Measurements from ENCODE around the gene STMN1. TPM values are rescaled to one million over a fixed set of nuclear protein-coding genes. Genes with fewer than 3 reads are reported as not detected.

STMN1 gene
- total RNA-seq, 3 donors from 2014 or later: 68.0 to 94.8 (median 80.0) TPM

DNA sequence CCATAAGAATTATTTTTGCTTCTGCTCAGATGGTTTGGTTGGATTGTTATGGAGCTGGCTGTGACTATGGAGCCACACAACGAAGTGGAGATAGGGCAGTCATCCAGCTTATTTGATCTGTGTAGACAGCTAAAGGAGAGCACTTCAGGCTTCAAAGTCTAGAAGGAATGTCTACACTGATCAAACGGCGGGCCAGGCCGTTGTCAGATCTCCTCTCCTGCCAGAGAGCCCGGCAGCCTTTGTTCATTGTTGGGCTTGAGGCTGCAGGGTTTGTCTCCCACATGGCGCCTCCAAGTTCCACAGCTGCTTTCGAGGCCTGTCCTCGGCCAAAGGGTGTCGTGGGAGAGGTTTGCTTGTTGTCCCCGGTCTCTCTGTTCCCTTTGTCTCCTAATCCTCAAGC is 2.8 kb upstream of the STMN1 start:
- Mint-ChIP-seq H3K9me3 (no peaks in the 10 kb centered on the region), H3K36me3 (ENCODE audit: insufficient read depth) (no peaks in the 10 kb centered on the region), H3K4me1 (ENCODE audit: low read depth) (peaks cover 18% of the 10 kb centered on the region), H3K27me3 (ENCODE audit: low read depth) (no peaks in the 10 kb centered on the region), H3K4me3 (no peak overlapping the region)
- ATAC-seq: no peak
- no peak for DNase-seq

GRCh38 chr1:25908161-25908560 is 1.9 kb upstream of the STMN1 start:
- DNase-seq (no peak), ATAC-seq (no peak)
- Mint-ChIP-seq H3K4me1 (ENCODE audit: low read depth) (peaks cover 18% of the 10 kb centered on the region), H3K36me3 (ENCODE audit: insufficient read depth) (no peaks in the 10 kb centered on the region), H3K27me3 (ENCODE audit: low read depth) (no peaks in the 10 kb centered on the region), H3K4me3 (no peak overlapping the region), H3K9me3 (no peaks in the 10 kb centered on the region)

DNA sequence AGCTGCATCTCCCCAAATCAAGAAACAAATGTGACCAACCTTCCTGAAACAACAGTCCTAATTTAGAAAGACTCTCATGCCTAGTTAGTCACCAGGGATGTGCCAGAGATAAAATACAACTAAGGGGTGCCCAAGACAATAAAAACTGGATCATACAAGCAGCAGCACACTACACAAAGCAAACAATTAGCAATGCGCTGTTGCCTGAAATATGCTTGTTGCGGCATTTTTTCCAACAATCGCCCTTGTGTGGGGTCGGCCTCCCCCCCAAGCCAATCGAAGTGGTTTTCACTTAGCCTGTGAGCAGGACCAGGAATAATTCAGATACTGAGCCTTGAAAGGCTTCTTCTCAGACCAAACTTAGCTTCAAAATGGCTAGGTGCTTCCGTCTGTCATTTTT is 1.4 kb upstream of the STMN1 start:
- peaks cover 18% of the 10 kb centered on the region for H3K4me1 Mint-ChIP-seq (ENCODE audit: low read depth)
- ATAC-seq (no peak), DNase-seq (no peak)
- H3K36me3 Mint-ChIP-seq (ENCODE audit: insufficient read depth): no peaks in the 10 kb centered on the region
- H3K27me3 Mint-ChIP-seq (ENCODE audit: low read depth): no peaks in the 10 kb centered on the region
- H3K9me3 Mint-ChIP-seq: no peaks in the 10 kb centered on the region
- peak overlapping the region; percentile 78 for H3K4me3 Mint-ChIP-seq

DNA sequence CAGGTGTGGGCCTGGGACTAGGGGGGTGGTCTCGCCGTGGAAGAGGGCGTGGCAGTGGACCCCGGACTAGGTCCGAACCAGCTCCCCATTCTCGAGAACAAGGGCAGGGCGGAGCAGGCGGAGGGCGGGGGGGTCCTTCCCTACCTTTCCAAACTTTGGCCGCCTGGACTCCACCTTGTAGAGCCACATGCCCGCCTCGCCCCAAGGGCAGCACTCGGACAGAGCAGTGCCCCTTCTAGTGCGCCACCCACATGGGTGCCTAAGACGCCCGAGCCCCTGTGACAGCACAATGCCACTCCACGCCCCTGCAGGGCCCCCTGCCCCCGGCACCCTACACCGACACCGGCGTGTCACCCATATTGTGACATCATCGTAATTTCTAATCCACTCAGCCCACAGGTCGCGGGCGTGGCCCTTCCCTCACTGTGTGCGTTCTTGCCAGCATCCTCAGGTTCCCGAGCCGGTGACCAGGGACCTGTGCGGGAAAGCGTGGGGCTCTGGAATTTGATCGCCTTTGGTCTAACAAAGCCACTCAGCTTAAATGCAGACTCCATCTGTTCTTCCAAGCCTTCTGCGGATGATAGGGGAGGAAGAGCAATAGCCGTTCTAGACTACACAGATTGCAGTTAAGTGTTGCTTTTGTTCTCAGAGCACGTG is 553 bp upstream of the STMN1 start:
- H3K27me3 Mint-ChIP-seq (ENCODE audit: low read depth): no peaks in the 10 kb centered on the region
- no peaks in the 10 kb centered on the region for H3K9me3 Mint-ChIP-seq
- peak in 1 of 2 donors; percentile 4 for ATAC-seq
- peak overlapping the region; percentile 78 for H3K4me3 Mint-ChIP-seq
- peak; percentile 26 for DNase-seq
- peaks cover 18% of the 10 kb centered on the region for H3K4me1 Mint-ChIP-seq (ENCODE audit: low read depth)
- H3K36me3 Mint-ChIP-seq (ENCODE audit: insufficient read depth): no peaks in the 10 kb centered on the region

DNA sequence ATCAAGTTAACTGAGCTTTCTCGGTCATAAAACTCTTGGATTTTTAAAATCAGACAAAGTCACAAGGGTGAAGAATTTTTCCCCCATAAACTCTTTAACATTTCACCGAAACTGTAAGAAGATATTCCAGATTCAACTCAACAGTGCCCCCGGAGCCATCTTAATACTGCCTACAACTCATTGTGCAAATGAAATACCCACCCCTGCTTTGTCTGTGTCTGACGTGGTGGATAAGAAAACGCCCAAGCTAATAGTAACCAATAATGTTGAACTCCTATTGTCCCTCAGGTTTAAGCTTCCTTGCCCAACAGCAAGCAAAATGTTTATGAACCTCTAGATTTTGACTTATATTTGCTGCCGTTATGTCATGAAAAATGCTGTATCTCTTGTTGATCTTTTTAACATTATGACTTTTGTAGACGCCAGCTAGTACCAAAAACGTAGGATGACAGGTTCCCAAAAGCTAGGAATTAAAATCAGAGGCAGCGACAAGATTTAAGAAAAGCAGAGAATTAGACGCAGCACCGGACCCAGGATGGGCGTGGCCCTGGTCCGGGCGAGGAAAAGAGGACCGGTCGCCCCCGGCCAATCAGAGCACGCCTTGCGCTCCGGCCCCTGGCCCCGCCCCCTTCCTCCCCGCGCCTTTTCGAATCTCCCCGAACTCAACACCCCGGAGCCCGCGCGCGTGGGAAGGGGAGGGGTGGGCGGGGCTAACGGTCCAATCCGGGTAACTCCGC is 1.1 kb downstream of the STMN1 start:
- Mint-ChIP-seq H3K9me3 (no peaks in the 10 kb centered on the region), H3K36me3 (ENCODE audit: insufficient read depth) (peaks cover 9% of the 10 kb centered on the region), H3K4me1 (ENCODE audit: low read depth) (peaks cover 18% of the 10 kb centered on the region), H3K4me3 (peak overlapping the region; percentile 78), H3K27me3 (ENCODE audit: low read depth) (no peaks in the 10 kb centered on the region)
- DNase-seq: peak; percentile 92
- peak; percentile 76 to 79 for ATAC-seq

DNA sequence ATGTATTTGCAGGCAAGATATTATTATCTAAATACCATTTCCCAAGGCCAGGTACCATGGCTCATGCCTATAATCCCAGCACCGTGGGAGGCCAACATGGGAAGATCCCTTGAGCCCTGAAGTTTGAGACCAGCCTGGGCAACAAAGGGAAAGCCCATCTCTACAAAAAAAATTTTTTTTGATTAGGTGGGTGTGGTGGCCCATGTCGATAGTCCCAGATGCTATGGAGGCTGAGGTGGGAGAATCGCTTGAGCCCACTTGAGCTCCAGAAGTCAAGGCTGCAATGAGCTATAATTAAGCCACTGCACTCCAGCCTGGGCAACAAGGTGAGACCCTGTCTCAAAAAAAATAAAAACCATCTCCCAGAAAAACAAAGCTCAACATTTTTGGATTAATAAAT is 2.2 kb downstream of the STMN1 start:
- no peaks in the 10 kb centered on the region for H3K9me3 Mint-ChIP-seq
- H3K4me3 Mint-ChIP-seq: no peak overlapping the region
- H3K36me3 Mint-ChIP-seq (ENCODE audit: insufficient read depth): peaks cover 11% of the 10 kb centered on the region
- DNase-seq (no peak), ATAC-seq (no peak)
- peaks cover 18% of the 10 kb centered on the region for H3K4me1 Mint-ChIP-seq (ENCODE audit: low read depth)
- H3K27me3 Mint-ChIP-seq (ENCODE audit: low read depth): no peaks in the 10 kb centered on the region

DNA sequence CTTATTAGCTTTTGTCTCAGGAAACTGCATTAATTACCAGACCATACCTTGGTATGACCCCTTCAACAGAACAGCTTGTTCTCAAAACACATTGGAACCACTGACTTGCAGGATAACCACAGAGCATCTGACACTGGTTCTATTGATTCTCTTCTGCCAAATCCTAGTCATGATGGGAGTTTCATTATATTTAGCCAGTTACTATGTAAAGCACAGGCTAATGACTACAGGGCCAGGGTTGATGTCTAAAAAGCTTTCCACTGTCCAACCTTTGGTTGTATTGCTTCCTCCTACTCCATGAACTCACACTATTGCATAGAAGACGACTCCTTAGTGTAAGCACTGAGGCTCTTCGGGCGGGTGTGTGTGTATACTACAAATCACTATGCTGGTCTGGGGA is 3.8 kb downstream of the STMN1 start:
- DNase-seq: no peak
- no peak for ATAC-seq
- Mint-ChIP-seq H3K4me3 (no peak overlapping the region), H3K9me3 (no peaks in the 10 kb centered on the region), H3K27me3 (ENCODE audit: low read depth) (no peaks in the 10 kb centered on the region), H3K4me1 (ENCODE audit: low read depth) (peaks cover 18% of the 10 kb centered on the region), H3K36me3 (ENCODE audit: insufficient read depth) (peaks cover 14% of the 10 kb centered on the region)

GRCh38 chr1:25900219-25900618 is 6.0 kb downstream of the STMN1 start:
- no peak overlapping the region for H3K4me3 Mint-ChIP-seq
- peaks cover 17% of the 10 kb centered on the region for H3K4me1 Mint-ChIP-seq (ENCODE audit: low read depth)
- no peaks in the 10 kb centered on the region for H3K27me3 Mint-ChIP-seq (ENCODE audit: low read depth)
- H3K9me3 Mint-ChIP-seq: no peaks in the 10 kb centered on the region
- DNase-seq (no peak), ATAC-seq (no peak)
- H3K36me3 Mint-ChIP-seq (ENCODE audit: insufficient read depth): peaks cover 14% of the 10 kb centered on the region

DNA sequence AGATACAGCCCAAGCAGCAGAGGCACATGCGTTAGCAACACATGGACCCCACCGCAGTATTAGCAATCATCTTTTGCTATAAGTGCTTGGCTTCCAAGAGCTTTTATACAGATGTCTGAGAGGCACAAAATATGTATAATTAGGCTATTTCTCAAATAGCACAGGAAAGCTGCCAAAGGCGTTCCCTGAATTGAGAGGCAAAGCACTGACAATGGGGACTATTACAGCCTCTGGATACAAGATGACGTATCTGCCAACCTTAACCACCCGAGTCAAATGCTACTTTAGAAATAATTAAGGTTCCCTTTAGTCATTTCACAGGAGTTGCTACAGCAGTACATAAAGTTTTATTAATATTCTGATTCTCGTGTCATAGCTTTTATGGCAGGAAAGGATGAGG is 6.4 kb downstream of the STMN1 start:
- DNase-seq (no peak), ATAC-seq (no peak)
- H3K36me3 Mint-ChIP-seq (ENCODE audit: insufficient read depth): peaks cover 14% of the 10 kb centered on the region
- no peak overlapping the region for H3K4me3 Mint-ChIP-seq
- H3K9me3 Mint-ChIP-seq: no peaks in the 10 kb centered on the region
- H3K4me1 Mint-ChIP-seq (ENCODE audit: low read depth): peaks cover 15% of the 10 kb centered on the region
- no peaks in the 10 kb centered on the region for H3K27me3 Mint-ChIP-seq (ENCODE audit: low read depth)

DNA sequence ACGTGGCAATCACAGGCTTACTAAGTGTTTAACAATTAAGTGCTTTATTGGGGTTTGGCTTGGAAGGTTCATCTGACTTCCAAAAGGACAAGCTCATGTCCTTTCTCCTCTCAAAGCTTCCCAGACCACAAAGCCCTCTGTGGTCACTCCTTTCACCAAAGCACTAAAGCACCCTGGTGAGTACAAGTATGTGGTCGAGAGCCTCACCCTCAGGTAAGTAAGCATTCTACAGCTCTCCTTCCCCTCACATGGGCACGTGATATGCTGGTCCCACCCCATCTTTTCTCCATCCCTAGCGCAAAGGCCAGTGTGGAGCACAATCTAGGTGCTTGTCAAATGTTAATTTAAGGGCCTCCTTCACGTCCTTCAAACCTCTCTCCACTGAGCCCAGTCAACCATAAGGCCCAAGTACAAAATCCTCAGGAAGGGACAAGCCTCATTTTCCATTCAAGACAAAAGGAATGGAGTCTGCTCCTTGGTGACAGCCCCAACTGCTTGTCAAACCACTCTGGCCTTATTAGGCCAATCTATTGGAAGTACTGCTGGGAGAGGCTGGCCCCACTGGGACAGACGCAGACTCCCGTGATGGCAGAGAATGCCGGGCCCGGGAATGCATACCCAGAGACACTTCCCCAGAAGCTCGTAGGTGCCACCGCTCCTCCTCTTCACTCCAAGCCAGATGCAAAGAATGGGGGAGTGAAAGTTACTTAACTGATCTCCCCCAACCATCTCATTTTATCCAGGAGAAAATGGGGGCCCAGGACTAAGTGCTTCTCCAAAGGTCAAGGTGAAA is 7.8 kb downstream of the STMN1 start:
- H3K27me3 Mint-ChIP-seq (ENCODE audit: low read depth): no peaks in the 10 kb centered on the region
- no peaks in the 10 kb centered on the region for H3K9me3 Mint-ChIP-seq
- peaks cover 14% of the 10 kb centered on the region for H3K36me3 Mint-ChIP-seq (ENCODE audit: insufficient read depth)
- H3K4me3 Mint-ChIP-seq: no peak overlapping the region
- DNase-seq (no peak), ATAC-seq (no peak)
- H3K4me1 Mint-ChIP-seq (ENCODE audit: low read depth): peaks cover 8% of the 10 kb centered on the region

GRCh38 chr1:25897754-25898153 is 8.5 kb downstream of the STMN1 start:
- H3K4me1 Mint-ChIP-seq (ENCODE audit: low read depth): peaks cover 8% of the 10 kb centered on the region
- H3K27me3 Mint-ChIP-seq (ENCODE audit: low read depth): no peaks in the 10 kb centered on the region
- DNase-seq: no peak
- no peak overlapping the region for H3K4me3 Mint-ChIP-seq
- H3K36me3 Mint-ChIP-seq (ENCODE audit: insufficient read depth): peaks cover 14% of the 10 kb centered on the region
- ATAC-seq: no peak
- H3K9me3 Mint-ChIP-seq: no peaks in the 10 kb centered on the region

- peaks cover 14% of the 10 kb centered on the region for H3K36me3 Mint-ChIP-seq (ENCODE audit: insufficient read depth)
- no peaks in the 10 kb centered on the region for H3K27me3 Mint-ChIP-seq (ENCODE audit: low read depth)
- H3K9me3 Mint-ChIP-seq: no peaks in the 10 kb centered on the region
- peaks cover 8% of the 10 kb centered on the region for H3K4me1 Mint-ChIP-seq (ENCODE audit: low read depth)
- ATAC-seq (no peak), DNase-seq (no peak)
- H3K4me3 Mint-ChIP-seq: no peak overlapping the region
Measured at GRCh38 chr1:25896266-25896665, 10.0 kb downstream of the STMN1 start.

DNA sequence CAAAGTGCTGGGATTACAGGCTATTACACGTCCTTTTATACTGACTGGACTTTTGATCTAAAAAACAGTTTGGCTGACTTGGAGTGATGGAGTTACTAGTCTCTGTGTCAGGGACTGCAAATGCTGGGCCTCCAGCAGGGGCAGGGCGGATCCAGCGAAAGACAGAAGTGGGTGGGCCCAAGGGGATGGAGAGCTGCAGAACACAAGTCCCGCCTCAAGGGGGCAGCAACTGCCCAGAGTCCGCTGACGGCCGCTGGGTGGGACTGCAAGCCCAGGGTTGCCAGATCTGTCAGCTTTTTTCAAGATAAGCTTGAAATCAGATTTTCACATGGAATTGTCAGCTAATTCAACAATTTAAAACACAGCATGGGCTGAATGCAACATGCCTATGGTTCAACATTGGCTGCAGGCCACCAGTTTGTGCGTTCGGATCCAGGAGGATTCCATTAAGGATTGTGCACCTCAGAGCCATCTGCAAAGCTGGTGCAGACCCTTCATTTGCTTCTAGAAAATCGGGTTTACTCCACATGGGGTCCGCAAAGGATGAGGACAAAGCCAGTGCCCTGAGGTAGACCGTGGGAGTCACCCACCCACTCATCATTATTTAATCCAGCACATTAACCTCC is 10.7 kb downstream of the STMN1 start:
- H3K4me1 Mint-ChIP-seq (ENCODE audit: low read depth): peaks cover 8% of the 10 kb centered on the region
- ATAC-seq: peak; percentile 98 to 99
- H3K9me3 Mint-ChIP-seq: no peaks in the 10 kb centered on the region
- H3K4me3 Mint-ChIP-seq: no peak overlapping the region
- peaks cover 8% of the 10 kb centered on the region for H3K36me3 Mint-ChIP-seq (ENCODE audit: insufficient read depth)
- DNase-seq: peak; percentile 86
- no peaks in the 10 kb centered on the region for H3K27me3 Mint-ChIP-seq (ENCODE audit: low read depth)

GRCh38 chr1:25893116-25893515 is 13.1 kb downstream of the STMN1 start:
- H3K4me3 Mint-ChIP-seq: no peak overlapping the region
- H3K36me3 Mint-ChIP-seq (ENCODE audit: insufficient read depth): no peaks in the 10 kb centered on the region
- no peaks in the 10 kb centered on the region for H3K9me3 Mint-ChIP-seq
- H3K27me3 Mint-ChIP-seq (ENCODE audit: low read depth): no peaks in the 10 kb centered on the region
- ATAC-seq (no peak), DNase-seq (no peak)
- H3K4me1 Mint-ChIP-seq (ENCODE audit: low read depth): peaks cover 8% of the 10 kb centered on the region
